A673 (cell line): ENCODE results near the gene PRPF4. TPM values are rescaled to one million over a fixed set of nuclear protein-coding genes. Genes with fewer than 3 reads are reported as not detected.

Experiments used
- Bru-seq: library from RNA; stranded (reverse); fragments of 400-500 nt; gene quantifications from one replicate; lab custom pipeline; 2021; lab: Mats Ljungman, UMichigan
- BruChase-seq, 2 experiments: library from RNA; stranded (reverse); fragments of 400-500 nt; gene quantifications; one replicate each; lab custom pipeline; 2021; lab: Mats Ljungman, UMichigan
- BruUV-seq: library from RNA; stranded (reverse); fragments of 400-500 nt; replicated peaks from 2 replicates; lab custom pipeline; 2021; lab: Mats Ljungman, UMichigan
- CTCF ChIA-PET: fragments of 300-600 bp; sonication (Branson Sonifier 250); formaldehyde crosslinking; loops from one replicate; lab custom pipeline; 2022; ENCODE audit warnings: antibody characterized with exemption; lab: Charles Lee
- POLR2A ChIA-PET: fragments of 300-600 bp; sonication (Branson Sonifier 250); formaldehyde crosslinking; loops from one replicate; lab custom pipeline; 2022; ENCODE audit warnings: antibody characterized with exemption; ENCODE audit not compliant: low non-redundant PET; lab: Charles Lee
- DNase-seq: peaks from one replicate; pipeline ENCODE4 v3.0.0-alpha.2; 2015; ENCODE audit warnings: low spot score
- H3K27ac ChIP-seq: fragments of 200-600 bp; sonication (generic); 2 replicates; pipeline ENCODE4 v1.5.1; 2016; ENCODE audit warnings: mixed run types, low read depth, mild to moderate bottlenecking, mixed read lengths, antibody characterized with exemption, low read length; ENCODE audit not compliant: poor library complexity, severe bottlenecking
- H3K27me3 ChIP-seq: fragments of 200-600 bp; sonication (generic); replicated peaks from 2 replicates; pipeline ENCODE4 v1.6.1; 2017; ENCODE audit warnings: mixed run types, low read depth, mild to moderate bottlenecking, mixed read lengths, antibody characterized with exemption, low read length; ENCODE audit not compliant: insufficient read depth, poor library complexity
- H3K36me3 ChIP-seq: fragments of 200-600 bp; sonication (generic); 2 replicates; pipeline ENCODE4 v1.6.1; 2016; ENCODE audit warnings: mixed run types, mild to moderate bottlenecking, mixed read lengths, antibody characterized with exemption, low read length; ENCODE audit not compliant: insufficient read depth, poor library complexity, severe bottlenecking
- H3K4me1 ChIP-seq: fragments of 200-600 bp; sonication (generic); 2 replicates; pipeline ENCODE4 v1.6.1; 2017; ENCODE audit warnings: mixed run types, mild to moderate bottlenecking, mixed read lengths, antibody characterized with exemption, low read length; ENCODE audit not compliant: insufficient read depth, poor library complexity, severe bottlenecking
- H3K4me3 ChIP-seq: fragments of 200-600 bp; sonication (generic); 2 replicates; pipeline ENCODE4 v1.5.1; 2016; ENCODE audit warnings: low read depth, mixed run types, mild to moderate bottlenecking, mixed read lengths, low read length; ENCODE audit not compliant: poor library complexity, severe bottlenecking
- H3K9me3 ChIP-seq: fragments of 200-600 bp; sonication (generic); 2 replicates; pipeline ENCODE4 v1.6.1; 2016; ENCODE audit warnings: mixed run types, low read depth, mild to moderate bottlenecking, mixed read lengths, antibody characterized with exemption, low read length; ENCODE audit not compliant: poor library complexity, severe bottlenecking
- CTCF ChIP-seq: fragments of 300-800, 200-600 bp; sonication (generic); conservative IDR thresholded peaks from 2 replicates; pipeline ENCODE4 v1.5.1; 2017; ENCODE audit warnings: low read depth, mild to moderate bottlenecking, antibody characterized with exemption, low read length, moderate library complexity, mixed read lengths
- EZH2 ChIP-seq: fragments of 200-600 bp; sonication (generic); IDR thresholded peaks from 2 replicates; pipeline ENCODE4 v1.6.1; 2017; ENCODE audit warnings: borderline replicate concordance, low read depth, mild to moderate bottlenecking, mixed read lengths, antibody characterized with exemption, low read length; ENCODE audit not compliant: poor library complexity, severe bottlenecking
- intact Hi-C: fragments of 100-400 bp; cut with micrococcal nuclease; formaldehyde crosslinking; loops from one replicate; pipeline ENCODE4 v1.10.0; 2022; ENCODE audit not compliant: unreplicated experiment
- long read RNA-seq: library from polyadenylated mRNA; stranded (forward); transcript quantifications from one replicate; pipeline ENCODE4 v2.0.0, GENCODE V29; 2022
- total RNA-seq: library from RNA; stranded (reverse); gene quantifications from 2 replicates; pipeline ENCODE4 v1.2.3, GENCODE V29; 2021

The PRPF4 gene
- 54.4 and 59.8 TPM in 2 replicates for total RNA-seq
- percentile 91 among the genes with signal in this experiment for Bru-seq, nascent RNA
- BruChase-seq, experiment 1, labeled RNA remaining after a 2-hour chase = percentile 90 among the genes with signal in this experiment
- BruChase-seq, experiment 2, labeled RNA remaining after a 6-hour chase = percentile 90 among the genes with signal in this experiment
- long read RNA-seq, transcript PRPF4-202 (14 exons, 3,212 nt) = major isoform, 83 of 130 reads
- long read RNA-seq, transcript PRPF4-201 (14 exons, 2,787 nt) = minor isoform, 19 of 130 reads
- long read RNA-seq, partial matches to known transcripts = 20 of 130 reads
- long read RNA-seq, other reads (novel, unspliced or antisense) = 8 of 130 reads

GRCh38 chr9:113275157-113276131 lies at the start of gene PRPF4, which contains the start of gene CDC26:
Gene PRPF4, plus strand, starts transcription at chr9:113275658. Its CDS starts 86 bp downstream, at chr9:113275744.
Gene CDC26, minus strand, starts transcription at chr9:113275572. Its CDS starts 3,065 bp downstream, at chr9:113272507.
- POLR2A ChIA-PET = interaction anchor here (0.7 to 1.0 kb wide), 2 partner anchors 66 to 82 kb away, joined by 3 read pairs; no protein-coding TSS in a partner anchor
- TF ChIP-seq EZH2 (no peak), CTCF (no peak)
- intact Hi-C loops = loop anchor here (10.0 kb wide), 3 partner anchors 129 to 379 kb away; partner anchors contain the start of gene ALAD
- Histone ChIP-seq H3K27ac (peak within 1 kb of the TSS; percentile 95), H3K36me3 (peaks cover 60% of the 10 kb centered on the region), H3K4me1 (peaks cover 16% of the 10 kb centered on the region), H3K9me3 (no peaks in the 10 kb centered on the region), H3K27me3 (no peaks in the 10 kb centered on the region), H3K4me3 (peak within 1 kb of the TSS; percentile 75)
- peak; percentile 99 for DNase-seq
- TSS peak; percentile 61 for BruUV-seq
- CTCF ChIA-PET = interaction anchor here (0.8 to 1.7 kb wide), 3 partner anchors 126 to 382 kb away, joined by 3 to 8 read pairs (median 4); partner anchors contain the start of gene ALAD

GRCh38 chr9:113227436-113227835 lies 48.0 kb upstream of the PRPF4 start:
- H3K4me3 ChIP-seq = no peak overlapping the region
- CTCF ChIA-PET = no interaction called here
- no peak overlapping the region for H3K27ac ChIP-seq
- H3K27me3 ChIP-seq = no peaks in the 10 kb centered on the region
- intact Hi-C loops = no loop called here
- peaks cover 11% of the 10 kb centered on the region for H3K4me1 ChIP-seq
- no peak for DNase-seq
- BruUV-seq = no TSS peak
- POLR2A ChIA-PET = no interaction called here
- no peaks in the 10 kb centered on the region for H3K9me3 ChIP-seq
- peaks cover 4% of the 10 kb centered on the region for H3K36me3 ChIP-seq
- no peak for TF ChIP-seq EZH2
- no peak for TF ChIP-seq CTCF

GRCh38 chr9:113228130-113228665 lies 47.3 kb upstream of the PRPF4 start:
- no TSS peak for BruUV-seq
- Histone ChIP-seq H3K4me3 (no peak overlapping the region), H3K27ac (no peak overlapping the region), H3K27me3 (no peaks in the 10 kb centered on the region), H3K9me3 (no peaks in the 10 kb centered on the region), H3K36me3 (peaks cover 4% of the 10 kb centered on the region), H3K4me1 (peaks cover 9% of the 10 kb centered on the region)
- no peak for DNase-seq
- TF ChIP-seq EZH2 = no peak
- TF ChIP-seq CTCF = no peak
- intact Hi-C loops = no loop called here
- POLR2A ChIA-PET = no interaction called here
- CTCF ChIA-PET = no interaction called here
